Measurements from ENCODE around the gene PNMA1. TPM values are rescaled to one million over a fixed set of nuclear protein-coding genes. Genes with fewer than 3 reads are reported as not detected.

Gene PNMA1
- total RNA-seq, 1 experiment from 2014 or later = 24.6 TPM

- intact Hi-C loops (cut with micrococcal nuclease) = no loop called here
- Histone ChIP-seq H2AFZ (ENCODE audit: low read depth, low read length, poor library complexity, severe bottlenecking) (no peak overlapping the region), H3K36me3 (ENCODE audit: control insufficient read depth in 1 of 2, insufficient read depth in 2 of 2, low read length in 2 of 2) (no peaks in the 10 kb centered on the region), H3K79me2 (ENCODE audit: insufficient read depth, low read length) (peaks cover 94% of the 10 kb centered on the region), H3K27ac (ENCODE audit: low read depth, low read length) (peak overlapping the region; percentile 51), H3K4me1 (ENCODE audit: control insufficient read depth in 1 of 2, insufficient read depth in 2 of 2, low read length in 2 of 2) (peaks cover 62 to 80% of the 10 kb centered on the region in 2 experiments), H3K9ac (ENCODE audit: low read length) (peak overlapping the region; percentile 42), H3K27me3 (ENCODE audit: insufficient read depth, low read length) (no peaks in the 10 kb centered on the region), H4K20me1 (ENCODE audit: insufficient read depth) (peaks cover 3% of the 10 kb centered on the region; the same call in 1 of the 2 replicates), H3K9me3 (ENCODE audit: control insufficient read depth in 1 of 2, insufficient read depth in 1 of 2, low read depth in 1 of 2, low read length in 2 of 2) (no peaks in the 10 kb centered on the region), H3K9me2 (ENCODE audit: insufficient read depth) (no peaks in the 10 kb centered on the region), H3K4me3 (replicated peaks in 1 of 2; ENCODE audit: low read depth in 1 of 2, low read length in 2 of 2) (peak overlapping the region in 1 of 2 experiments; percentile 6; a peak in 1 of 4 replicates), H3K4me2 (ENCODE audit: low read length) (peak overlapping the region; percentile 89)
- POLR2A ChIA-PET = interaction anchor here (0.9 to 2.1 kb wide), 2 partner anchors 13 to 23 kb away, joined by 3 to 6 read pairs; no protein-coding TSS in a partner anchor
- ATAC-seq (peak; percentile 75), DNase-seq (ENCODE audit: low read depth, low spot score) (peak; percentile 57)
- no TSS peak for BruUV-seq (replicated peaks)
- CTCF ChIA-PET = interaction anchor here (0.6 to 4.2 kb wide), 3 partner anchors 12 to 16 kb away, joined by 4 to 27 read pairs (median 8); a partner anchor contains a TSS
- RAD21 ChIA-PET (ENCODE audit: low non-redundant PET in 1 of 2, low total read pairs in 2 of 2, uncharacterized antibody in 2 of 2, unreplicated experiment in 2 of 2) = interaction anchor here in 1 of 2 experiments (1.4 to 2.3 kb wide), 2 partner anchors 10 to 13 kb away, joined by 3 to 6 read pairs; no protein-coding TSS in a partner anchor
- TF ChIP-seq EZH2phosphoT487 (IDR thresholded peaks at IDR 0.05; ENCODE audit: borderline replicate concordance) (no peak), POLR2AphosphoS5 (IDR thresholded peaks at IDR 0.05; ENCODE audit: low read depth, low read length) (0 out of 2 replicates have a peak, but pooled peaks have one; percentile 24), MAX (IDR thresholded peaks at IDR 0.05) (no peak), ZBTB33 (IDR thresholded peaks at IDR 0.05; ENCODE audit: extremely low read depth, insufficient replicate concordance, low read length) (no peak)
These were observed 30.8 kb upstream of the PNMA1 start for GRCh38 chr14:73744874-73745529.

All from HCT116 (cell line).